HCT116 (cell line): ENCODE results near the gene EMSY. TPM values are rescaled to one million over a fixed set of nuclear protein-coding genes. Genes with fewer than 3 reads are reported as not detected.

Experiments
- ATAC-seq: fragments of 200-7000 bp; cut with Tn5 transposase; 2 replicates; pipeline ENCODE4 v1.9.1; 2020; ENCODE audit warnings: mild to moderate bottlenecking, moderate library complexity
- BruUV-seq: library from RNA; stranded (reverse); fragments of 400-500 nt; replicated peaks from 2 replicates; lab custom pipeline; 2021; lab: Mats Ljungman, UMichigan
- CTCF ChIA-PET: fragments of 300-600 bp; sonication (Branson Sonifier 250); formaldehyde crosslinking; loops from one replicate; lab custom pipeline; 2021; ENCODE audit warnings: antibody characterized with exemption; lab: Charles Lee
- POLR2A ChIA-PET: fragments of 300-600, 350-600 bp; sonication (Branson Sonifier 250); formaldehyde crosslinking; loops from one replicate; lab custom pipeline; 2021; ENCODE audit warnings: antibody characterized with exemption; lab: Charles Lee
- RAD21 ChIA-PET, 2 experiments: fragments of 300-600 bp; sonication (Branson Sonifier 250); formaldehyde crosslinking; loops; one replicate each; lab custom pipeline; 2023; ENCODE audit warnings: low total read pairs in 2 of 2; ENCODE audit not compliant: uncharacterized antibody in 2 of 2, unreplicated experiment in 2 of 2, low non-redundant PET in 1 of 2; lab: Charles Lee
- DNase-seq: peaks from one replicate; pipeline ENCODE4 v3.0.0-alpha.2; 2010; ENCODE audit warnings: low read depth, low spot score
- H2AFZ ChIP-seq: fragments of 200-600 bp; shearing (Covaris generic), sonication (generic); 2 replicates; pipeline ENCODE4 v1.6.1; 2017; ENCODE audit warnings: low read depth, mixed run types, mixed read lengths, antibody characterized with exemption, low read length; ENCODE audit not compliant: poor library complexity, severe bottlenecking
- H3K27ac ChIP-seq: 2 replicates; pipeline ENCODE4 v1.5.1; 2012; ENCODE audit warnings: low read depth, low read length
- H3K27me3 ChIP-seq: fragments of 200-600 bp; sonication (generic); 2 replicates; pipeline ENCODE4 v1.6.1; 2016; ENCODE audit warnings: mixed run types, low read length, mixed read lengths; ENCODE audit not compliant: insufficient read depth
- H3K36me3 ChIP-seq, 2 experiments: fragments of 200-500 bp in 1 of 2; fragments of 200-600 bp in 1 of 2; sonication (Bioruptor generic) in 1 of 2; sonication (generic) in 1 of 2; 2 replicates each; pipeline versions ENCODE4 v1.5.1 to v1.6.1; 2014 to 2016; ENCODE audit warnings: low read length in 2 of 2, inconsistent platforms in 1 of 2, mixed read lengths in 1 of 2, mixed run types in 1 of 2; ENCODE audit not compliant: insufficient read depth in 2 of 2, control insufficient read depth in 1 of 2
- H3K4me1 ChIP-seq, 2 experiments: fragments of 200-600 bp in 1 of 2; sonication (generic) in 1 of 2; 2 replicates each; pipeline versions ENCODE4 v1.5.1 to v1.6.1; 2012 to 2017; ENCODE audit warnings: low read length in 2 of 2, inconsistent platforms in 1 of 2, mild to moderate bottlenecking in 1 of 2, mixed read lengths in 1 of 2, mixed run types in 1 of 2, moderate library complexity in 1 of 2; ENCODE audit not compliant: insufficient read depth in 2 of 2, control insufficient read depth in 1 of 2
- H3K4me2 ChIP-seq: fragments of 200-600 bp; sonication (generic); 2 replicates; pipeline ENCODE4 v1.6.1; 2017; ENCODE audit warnings: mixed run types, low read length, mixed read lengths
- H3K4me3 ChIP-seq, 2 experiments: fragments of 200-600 bp in 1 of 2; sonication (generic) in 1 of 2; replicated peaks in 1 of 2; 2 replicates each; pipeline ENCODE4 v1.5.1; 2011 to 2016; ENCODE audit warnings: low read length in 2 of 2, control low read depth in 1 of 2, low read depth in 1 of 2, mild to moderate bottlenecking in 1 of 2, mixed read lengths in 1 of 2, mixed run types in 1 of 2
- H3K79me2 ChIP-seq: fragments of 200-600 bp; sonication (generic); 2 replicates; pipeline ENCODE4 v1.6.1; 2017; ENCODE audit warnings: mild to moderate bottlenecking, mixed run types, low read length, moderate library complexity, mixed read lengths; ENCODE audit not compliant: insufficient read depth
- H3K9ac ChIP-seq: fragments of 200-600 bp; sonication (generic); 2 replicates; pipeline ENCODE4 v1.6.1; 2016; ENCODE audit warnings: low read length, mixed read lengths
- H3K9me2 ChIP-seq: fragments of 200-600 bp; sonication (generic), shearing (Covaris generic); 2 replicates; pipeline ENCODE4 v1.6.1; 2017; ENCODE audit warnings: mixed run types, mild to moderate bottlenecking, moderate library complexity; ENCODE audit not compliant: insufficient read depth
- H3K9me3 ChIP-seq, 2 experiments: fragments of 200-500 bp in 1 of 2; fragments of 200-600 bp in 1 of 2; sonication (Bioruptor generic) in 1 of 2; sonication (generic) in 1 of 2; 2 replicates each; pipeline ENCODE4 v1.6.1; 2014 to 2017; ENCODE audit warnings: low read length in 2 of 2, mixed read lengths in 2 of 2, inconsistent platforms in 1 of 2, low read depth in 1 of 2, mild to moderate bottlenecking in 1 of 2, mixed run types in 1 of 2, moderate library complexity in 1 of 2; ENCODE audit not compliant: control insufficient read depth in 1 of 2, insufficient read depth in 1 of 2
- H4K20me1 ChIP-seq: fragments of 200-600 bp; sonication (generic), shearing (Covaris generic); 2 replicates; pipeline ENCODE4 v1.6.1; 2017; ENCODE audit warnings: mixed run types, mild to moderate bottlenecking, moderate library complexity; ENCODE audit not compliant: insufficient read depth
- ATF3 ChIP-seq: IDR thresholded peaks from 2 replicates; pipeline ENCODE4 v1.6.1; 2012
- CBX3 ChIP-seq: IDR thresholded peaks from 2 replicates; pipeline ENCODE4 v1.6.1; 2012; ENCODE audit warnings: low read depth
- CEBPB ChIP-seq: IDR thresholded peaks from 2 replicates; pipeline ENCODE4 v1.6.1; 2012; ENCODE audit warnings: low read depth
- CTCF ChIP-seq, 3 experiments: fragments of 200-600 bp in 1 of 3; sonication (generic) in 1 of 3; IDR thresholded peaks in 2 of 3; conservative IDR thresholded peaks in 1 of 3; 2 replicates each; pipeline ENCODE4 v1.5.1; 2012 to 2017; ENCODE audit warnings: low read depth in 2 of 3, low read length in 2 of 3, antibody characterized with exemption in 1 of 3, borderline replicate concordance in 1 of 3, control low read depth in 1 of 3, mild to moderate bottlenecking in 1 of 3, mixed read lengths in 1 of 3, mixed run types in 1 of 3, moderate library complexity in 1 of 3; ENCODE audit not compliant: insufficient read depth in 1 of 3
- ELF1 ChIP-seq: IDR thresholded peaks from 2 replicates; pipeline ENCODE4 v1.6.1; 2012; ENCODE audit warnings: low read depth, borderline replicate concordance
- EZH2 ChIP-seq: fragments of 200-600 bp; sonication (generic); IDR thresholded peaks from 2 replicates; pipeline ENCODE4 v1.6.1; 2017; ENCODE audit warnings: antibody characterized with exemption, mixed run types
- FOSL1 ChIP-seq: IDR thresholded peaks from 2 replicates; pipeline ENCODE4 v1.6.1; 2012; ENCODE audit warnings: low read depth
- MAX ChIP-seq: IDR thresholded peaks from 2 replicates; pipeline ENCODE4 v1.6.1; 2012
- REST ChIP-seq: IDR thresholded peaks from 2 replicates; pipeline ENCODE4 v1.6.1; 2012; ENCODE audit warnings: low read depth
- SIN3A ChIP-seq: IDR thresholded peaks from 2 replicates; pipeline ENCODE4 v1.6.1; 2012; ENCODE audit warnings: low read depth
- SP1 ChIP-seq: IDR thresholded peaks from 2 replicates; pipeline ENCODE4 v1.6.1; 2012; ENCODE audit warnings: low read depth
- SRF ChIP-seq: IDR thresholded peaks from 2 replicates; pipeline ENCODE4 v1.6.1; 2012; ENCODE audit warnings: low read depth
- TCF7L2 ChIP-seq: IDR thresholded peaks from 2 replicates; pipeline ENCODE4 v1.7.0; 2011; ENCODE audit warnings: borderline replicate concordance, inconsistent platforms; ENCODE audit not compliant: insufficient read depth, insufficient read length; ENCODE audit errors: extremely low read depth
- YY1 ChIP-seq: IDR thresholded peaks from 2 replicates; pipeline ENCODE4 v1.6.1; 2011; ENCODE audit warnings: low read length, low read depth, moderate library complexity, mild to moderate bottlenecking; ENCODE audit not compliant: insufficient replicate concordance; ENCODE audit errors: extremely low read depth
- ZBTB33 ChIP-seq: IDR thresholded peaks from 2 replicates; pipeline ENCODE4 v1.6.1; 2011; ENCODE audit warnings: mild to moderate bottlenecking, low read length, moderate library complexity; ENCODE audit not compliant: insufficient replicate concordance; ENCODE audit errors: extremely low read depth
- ZFX ChIP-seq: fragments of 450-650 bp; IDR thresholded peaks from 2 replicates; pipeline ENCODE4 v1.6.1; 2017
- intact Hi-C: fragments of 100-400 bp; cut with micrococcal nuclease; formaldehyde crosslinking; loops from 2 replicates; pipeline ENCODE4 v1.10.0; 2022
- total RNA-seq: library from RNA; stranded (reverse); gene quantifications from one replicate; pipeline ENCODE4 v1.2.1, GENCODE V29; 2021; ENCODE audit not compliant: unreplicated experiment

Gene EMSY
- total RNA-seq, 1 experiment from 2014 or later = 22.7 TPM

- BruUV-seq = no TSS peak
- ChIA-PET POLR2A (no interaction called here), CTCF (no interaction called here), RAD21 (no interaction called here)
- H3K9me3 ChIP-seq = no peaks in the 10 kb centered on the region
- no peak for TF ChIP-seq CBX3
- no peak for TF ChIP-seq MAX
- no peak for TF ChIP-seq TCF7L2
- no peak for TF ChIP-seq FOSL1
- no peak for TF ChIP-seq EZH2
- no peak for TF ChIP-seq ZBTB33
- TF ChIP-seq CEBPB = no peak
- TF ChIP-seq SIN3A = no peak
- TF ChIP-seq CTCF (IDR thresholded peaks at IDR 0.05 in 2 of 3, conservative IDR thresholded peaks at IDR 0.05 in 1 of 3; ENCODE audit: borderline replicate concordance in 1 of 3, insufficient read depth in 1 of 3, low read depth in 2 of 3, low read length in 2 of 3) = no peak
- TF ChIP-seq REST = no peak
- no peak for TF ChIP-seq ELF1
- TF ChIP-seq ATF3 = no peak
- no peak for TF ChIP-seq YY1
- TF ChIP-seq SRF = no peak
- no peak for TF ChIP-seq ZFX
- TF ChIP-seq SP1 = no peak
- intact Hi-C loops = no loop called here
- no peaks in the 10 kb centered on the region for H4K20me1 ChIP-seq
- H3K36me3 ChIP-seq = no peaks in the 10 kb centered on the region
- H2AFZ ChIP-seq = no peak overlapping the region
- H3K27me3 ChIP-seq = no peaks in the 10 kb centered on the region
- H3K79me2 ChIP-seq = no peaks in the 10 kb centered on the region
- no peaks in the 10 kb centered on the region for H3K9me2 ChIP-seq
- no peak overlapping the region for H3K4me3 ChIP-seq
- DNase-seq (no peak), ATAC-seq (no peak)
- no peak overlapping the region for H3K4me2 ChIP-seq
- H3K4me1 ChIP-seq = peaks cover 9 to 16% of the 10 kb centered on the region in 2 experiments
- H3K9ac ChIP-seq = no peak overlapping the region
- no peak overlapping the region for H3K27ac ChIP-seq
Observed at GRCh38 chr11:76558473-76558872, 113.7 kb downstream of the EMSY start.
